ENCODE measurements around the gene WDR33. TPM values are rescaled to one million over a fixed set of nuclear protein-coding genes. Genes with fewer than 3 reads are reported as not detected.

Gene WDR33
- total and polyA plus RNA-seq, 5 donors from 2014 or later, result 31.5 to 71.4 (median 36.3) TPM

DNA sequence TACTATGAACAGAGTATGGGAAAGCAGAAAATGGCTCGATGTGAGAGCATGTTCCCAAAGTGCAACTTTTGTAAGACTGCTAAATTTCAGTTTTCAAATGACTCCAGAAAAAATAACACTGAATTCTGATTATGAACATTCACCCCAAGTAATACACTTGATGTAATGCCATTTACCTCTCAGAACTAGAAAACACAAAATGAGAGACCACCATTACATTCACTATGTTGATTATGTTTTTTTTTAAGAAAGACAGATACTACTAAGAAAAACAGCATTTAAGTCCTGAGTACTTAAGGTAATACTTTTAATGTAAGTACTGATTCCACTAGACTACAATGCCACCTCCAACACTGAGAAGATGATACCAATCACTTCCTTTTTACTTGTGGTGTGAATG, 71.2 kb downstream of the WDR33 start:
- Mint-ChIP-seq H3K27ac (peak overlapping the region in 1 of 3 donors; percentile 43), H3K4me3 (no peak overlapping the region), H3K4me1 (peaks cover 36 to 49% (median 43%) of the 10 kb centered on the region in 4 donors), H3K36me3 (peaks cover 30% of the 10 kb centered on the region), H3K9me3 (no peaks in the 10 kb centered on the region), H3K27me3 (no peaks in the 10 kb centered on the region)
- H3K27ac ChIP-seq (ENCODE audit: insufficient read depth, low read length, poor library complexity, severe bottlenecking), result no peak overlapping the region
- H3K4me3 ChIP-seq (ENCODE audit: low read depth, low read length), result no peak overlapping the region
- no peaks in the 10 kb centered on the region for H3K27me3 ChIP-seq (ENCODE audit: control insufficient read depth, insufficient read depth, low read length)
- peaks cover 4% of the 10 kb centered on the region for H3K4me1 ChIP-seq (ENCODE audit: control insufficient read depth, insufficient read depth, low read length, poor library complexity, severe bottlenecking)
- peaks cover 18% of the 10 kb centered on the region for H3K36me3 ChIP-seq (ENCODE audit: control insufficient read depth, insufficient read depth, low read length)
- ATAC-seq (ENCODE audit: low read depth in 2 of 2) (no peak), DNase-seq (no peak)
- no peaks in the 10 kb centered on the region for H3K9me3 ChIP-seq (ENCODE audit: control insufficient read depth in 2 of 2, low read length in 2 of 2)

DNA sequence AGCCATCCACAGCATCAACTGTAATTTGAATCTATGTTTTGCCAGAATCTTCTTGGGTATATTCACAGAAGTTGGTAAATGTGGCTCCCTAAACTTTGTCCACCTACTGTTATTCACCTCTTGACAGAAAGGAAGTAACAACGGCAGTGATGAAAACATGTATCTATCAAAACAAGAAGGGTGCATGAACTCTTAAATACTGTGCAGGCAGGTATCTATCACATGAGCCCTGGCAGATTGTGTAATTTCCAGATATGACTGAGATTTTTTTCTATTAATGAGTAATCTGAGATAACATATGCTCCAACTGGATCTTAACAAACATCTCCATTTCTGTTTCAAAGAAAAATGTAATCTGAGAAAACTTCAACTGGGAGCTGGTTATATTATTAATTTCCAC, 73.1 kb downstream of the WDR33 start:
- Mint-ChIP-seq H3K4me1 (peaks cover 33 to 56% (median 38%) of the 10 kb centered on the region in 4 donors), H3K36me3 (peaks cover 23% of the 10 kb centered on the region), H3K27me3 (no peaks in the 10 kb centered on the region), H3K4me3 (no peak overlapping the region), H3K27ac (peak overlapping the region in 2 of 3 donors; percentile 4 to 48), H3K9me3 (no peaks in the 10 kb centered on the region)
- DNase-seq (peak in 1 of 3 donors; percentile 62), ATAC-seq (ENCODE audit: low read depth in 2 of 2) (no peak)
- Histone ChIP-seq H3K4me3 (ENCODE audit: low read depth, low read length) (no peak overlapping the region), H3K4me1 (ENCODE audit: control insufficient read depth, insufficient read depth, low read length, poor library complexity, severe bottlenecking) (peaks cover 4% of the 10 kb centered on the region), H3K36me3 (ENCODE audit: control insufficient read depth, insufficient read depth, low read length) (peaks cover 13% of the 10 kb centered on the region), H3K9me3 (ENCODE audit: control insufficient read depth in 2 of 2, low read length in 2 of 2) (no peaks in the 10 kb centered on the region), H3K27ac (ENCODE audit: insufficient read depth, low read length, poor library complexity, severe bottlenecking) (no peak overlapping the region), H3K27me3 (ENCODE audit: control insufficient read depth, insufficient read depth, low read length) (no peaks in the 10 kb centered on the region)

DNA sequence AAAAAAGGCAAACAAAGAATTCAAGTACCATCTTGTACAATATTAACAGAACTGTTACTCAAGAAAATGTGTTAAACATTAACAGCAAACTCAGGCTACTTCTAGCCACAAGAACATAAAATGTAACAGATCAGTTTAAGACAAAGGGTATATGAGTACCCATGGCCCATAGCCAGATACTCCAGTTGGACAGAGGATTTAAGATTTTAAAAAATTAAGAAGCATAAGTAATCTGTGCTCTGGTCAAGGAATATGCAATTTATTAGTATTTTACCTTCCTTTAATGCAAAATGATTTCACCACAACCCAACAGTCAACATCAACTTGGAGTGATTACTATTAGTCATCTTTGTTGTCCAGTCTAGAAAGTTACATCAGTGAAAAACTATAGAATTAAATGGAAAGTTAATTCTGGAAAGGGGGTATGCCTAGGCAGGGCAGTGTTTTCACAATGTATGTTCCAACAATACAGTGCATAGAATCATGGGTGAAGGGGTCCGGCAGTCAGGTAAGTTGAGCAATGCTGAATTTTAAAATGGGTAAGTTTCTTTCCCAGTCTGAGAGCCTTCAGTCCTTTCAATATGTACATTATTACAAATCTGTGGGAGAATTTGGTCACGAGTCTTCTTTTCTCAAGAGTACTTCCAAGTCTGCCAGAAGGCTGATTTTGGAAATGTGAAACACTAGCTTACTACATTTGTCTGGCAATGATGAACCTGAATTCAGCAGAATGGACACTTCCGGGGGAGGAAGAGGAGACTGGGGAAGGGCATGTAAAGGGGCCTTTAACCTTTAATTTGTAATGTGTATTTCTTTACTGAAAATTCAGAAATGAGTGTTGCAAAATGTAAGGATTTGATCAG, 75.2 kb downstream of the WDR33 start:
- Histone ChIP-seq H3K36me3 (ENCODE audit: control insufficient read depth, insufficient read depth, low read length) (peaks cover 9% of the 10 kb centered on the region), H3K9me3 (ENCODE audit: control insufficient read depth in 2 of 2, low read length in 2 of 2) (no peaks in the 10 kb centered on the region), H3K27ac (ENCODE audit: insufficient read depth, low read length, poor library complexity, severe bottlenecking) (no peak overlapping the region), H3K4me1 (ENCODE audit: control insufficient read depth, insufficient read depth, low read length, poor library complexity, severe bottlenecking) (peaks cover 4% of the 10 kb centered on the region), H3K27me3 (ENCODE audit: control insufficient read depth, insufficient read depth, low read length) (no peaks in the 10 kb centered on the region), H3K4me3 (ENCODE audit: low read depth, low read length) (no peak overlapping the region)
- Mint-ChIP-seq H3K36me3 (peaks cover 15% of the 10 kb centered on the region), H3K4me1 (peaks cover 25 to 45% (median 30%) of the 10 kb centered on the region in 4 donors), H3K4me3 (no peak overlapping the region), H3K27me3 (no peaks in the 10 kb centered on the region), H3K9me3 (no peaks in the 10 kb centered on the region), H3K27ac (peak overlapping the region in 2 of 3 donors; percentile 6 to 64)
- ATAC-seq (ENCODE audit: low read depth in 2 of 2), result no peak
- no peak for DNase-seq

DNA sequence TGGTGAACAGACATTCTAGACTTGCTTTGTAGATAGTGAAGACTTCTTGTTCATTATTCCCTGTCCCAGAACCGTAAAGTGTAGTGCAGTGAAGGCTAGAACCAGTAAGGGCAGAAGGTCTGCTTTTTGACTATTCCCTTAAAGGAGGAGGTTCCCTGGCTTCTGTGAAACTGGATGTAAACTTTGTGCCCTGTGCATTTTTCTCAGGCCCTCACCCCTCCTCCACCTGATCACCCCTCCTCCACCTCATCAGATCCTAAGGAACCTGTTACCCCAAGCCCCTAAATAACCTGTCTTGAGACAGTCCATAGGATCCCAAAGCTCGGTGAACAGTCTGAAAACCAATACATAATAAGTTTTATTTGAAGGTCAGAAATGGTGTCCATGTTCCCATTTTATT, 75.9 kb downstream of the WDR33 start:
- no peak for ATAC-seq (ENCODE audit: low read depth in 2 of 2)
- H3K4me3 Mint-ChIP-seq, result no peak overlapping the region

DNA sequence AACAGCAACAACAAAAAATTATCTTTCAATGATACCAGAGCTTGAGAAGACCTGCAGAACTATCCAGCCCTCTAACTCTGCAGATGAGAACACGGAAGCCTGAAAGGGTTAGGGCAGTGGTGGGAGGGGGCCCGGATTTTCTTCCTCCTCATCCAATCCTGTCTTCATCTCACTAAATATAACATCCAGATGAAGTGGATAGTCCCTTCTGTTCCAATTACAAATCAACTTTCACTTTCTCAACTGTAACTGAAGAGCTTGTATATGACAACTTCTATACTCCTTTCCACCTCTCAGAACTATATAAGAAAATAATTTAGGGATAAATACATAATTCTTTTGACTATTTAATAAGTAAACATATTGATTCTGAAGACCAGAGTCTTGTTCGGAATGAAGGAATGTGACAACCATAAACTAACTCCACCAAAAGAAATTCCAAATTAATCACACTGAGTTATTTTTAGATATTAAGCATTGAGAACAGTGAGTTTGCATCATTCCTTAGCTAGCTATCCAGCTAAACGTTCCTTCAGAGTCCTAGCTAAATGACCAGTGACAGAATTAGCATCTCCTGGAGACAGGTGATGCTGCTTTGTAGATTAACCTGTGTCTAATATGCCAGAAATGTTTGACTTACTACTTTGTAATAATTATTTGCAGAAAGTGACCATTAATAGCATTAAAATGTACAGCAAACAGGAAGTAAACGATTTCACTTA, 77.0 kb downstream of the WDR33 start:
- ATAC-seq (ENCODE audit: low read depth in 2 of 2) (no peak), DNase-seq (no peak)
- H3K4me1 Mint-ChIP-seq, result peaks cover 22 to 42% (median 27%) of the 10 kb centered on the region in 4 donors
- no peaks in the 10 kb centered on the region for H3K9me3 ChIP-seq (ENCODE audit: control insufficient read depth in 2 of 2, low read length in 2 of 2)
- peak overlapping the region in 1 of 3 donors; percentile 1 for H3K27ac Mint-ChIP-seq
- no peak overlapping the region for H3K4me3 ChIP-seq (ENCODE audit: low read depth, low read length)
- no peaks in the 10 kb centered on the region for H3K27me3 ChIP-seq (ENCODE audit: control insufficient read depth, insufficient read depth, low read length)
- H3K4me1 ChIP-seq (ENCODE audit: control insufficient read depth, insufficient read depth, low read length, poor library complexity, severe bottlenecking), result peaks cover 4% of the 10 kb centered on the region
- no peaks in the 10 kb centered on the region for H3K27me3 Mint-ChIP-seq
- no peak overlapping the region for H3K4me3 Mint-ChIP-seq
- H3K36me3 ChIP-seq (ENCODE audit: control insufficient read depth, insufficient read depth, low read length), result peaks cover 6% of the 10 kb centered on the region
- no peak overlapping the region for H3K27ac ChIP-seq (ENCODE audit: insufficient read depth, low read length, poor library complexity, severe bottlenecking)
- peaks cover 13% of the 10 kb centered on the region for H3K36me3 Mint-ChIP-seq
- H3K9me3 Mint-ChIP-seq, result no peaks in the 10 kb centered on the region

More for the DNA sequence above, 75.9 kb downstream of the WDR33 start:
- no peak for DNase-seq
- peaks cover 4% of the 10 kb centered on the region for H3K4me1 ChIP-seq (ENCODE audit: control insufficient read depth, insufficient read depth, low read length, poor library complexity, severe bottlenecking)
- peaks cover 15% of the 10 kb centered on the region for H3K36me3 Mint-ChIP-seq
- H3K9me3 ChIP-seq (ENCODE audit: control insufficient read depth in 2 of 2, low read length in 2 of 2), result no peaks in the 10 kb centered on the region
- no peaks in the 10 kb centered on the region for H3K27me3 ChIP-seq (ENCODE audit: control insufficient read depth, insufficient read depth, low read length)
- no peak overlapping the region for H3K4me3 ChIP-seq (ENCODE audit: low read depth, low read length)
- peaks cover 24 to 45% (median 30%) of the 10 kb centered on the region in 4 donors for H3K4me1 Mint-ChIP-seq
- no peaks in the 10 kb centered on the region for H3K9me3 Mint-ChIP-seq
- no peaks in the 10 kb centered on the region for H3K27me3 Mint-ChIP-seq
- H3K36me3 ChIP-seq (ENCODE audit: control insufficient read depth, insufficient read depth, low read length), result peaks cover 6% of the 10 kb centered on the region
- H3K27ac Mint-ChIP-seq, result no peak overlapping the region
- no peak overlapping the region for H3K27ac ChIP-seq (ENCODE audit: insufficient read depth, low read length, poor library complexity, severe bottlenecking)

DNA sequence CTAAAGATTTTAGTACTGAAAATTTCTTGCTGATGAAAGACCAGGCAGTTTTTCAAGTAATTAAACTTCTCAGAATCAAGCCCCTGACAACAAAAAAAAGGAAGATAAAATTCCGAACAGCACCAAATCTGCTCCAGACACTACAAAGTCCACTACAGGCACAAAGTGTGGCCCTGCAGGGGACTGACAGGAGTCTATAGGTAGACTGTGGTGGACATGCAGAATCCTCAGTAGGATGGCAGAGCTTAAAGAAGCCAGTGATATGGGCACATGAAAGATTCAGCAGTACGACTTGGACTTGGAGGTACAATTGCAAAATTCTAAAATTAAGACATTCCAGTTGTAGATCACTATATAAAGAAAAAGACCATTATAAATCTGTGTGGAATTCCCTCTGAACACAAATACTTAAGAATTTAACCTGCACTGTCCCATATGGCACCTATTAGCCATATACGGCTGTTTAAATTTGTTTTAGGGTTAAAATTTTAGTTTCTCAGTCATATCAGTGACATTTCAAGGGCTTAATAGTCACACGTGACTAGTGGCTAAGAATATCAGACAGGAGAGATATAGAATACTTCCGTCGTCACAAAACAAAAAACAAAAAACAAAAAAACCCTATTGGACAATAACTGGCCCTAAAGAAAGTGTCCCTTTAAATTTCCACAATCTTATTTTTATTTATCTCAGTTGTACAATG, 77.7 kb downstream of the WDR33 start:
- Mint-ChIP-seq H3K27ac (peak overlapping the region in 2 of 3 donors; percentile 1 to 27), H3K9me3 (no peaks in the 10 kb centered on the region), H3K4me1 (peaks cover 16 to 35% (median 20%) of the 10 kb centered on the region in 4 donors), H3K36me3 (peaks cover 8% of the 10 kb centered on the region), H3K4me3 (no peak overlapping the region), H3K27me3 (no peaks in the 10 kb centered on the region)
- no peaks in the 10 kb centered on the region for H3K27me3 ChIP-seq (ENCODE audit: control insufficient read depth, insufficient read depth, low read length)
- no peak for ATAC-seq (ENCODE audit: low read depth in 2 of 2)
- peaks cover 6% of the 10 kb centered on the region for H3K36me3 ChIP-seq (ENCODE audit: control insufficient read depth, insufficient read depth, low read length)
- H3K9me3 ChIP-seq (ENCODE audit: control insufficient read depth in 2 of 2, low read length in 2 of 2), result no peaks in the 10 kb centered on the region
- DNase-seq, result no peak
- H3K4me1 ChIP-seq (ENCODE audit: control insufficient read depth, insufficient read depth, low read length, poor library complexity, severe bottlenecking), result peaks cover 4% of the 10 kb centered on the region
- H3K4me3 ChIP-seq (ENCODE audit: low read depth, low read length), result no peak overlapping the region
- no peak overlapping the region for H3K27ac ChIP-seq (ENCODE audit: insufficient read depth, low read length, poor library complexity, severe bottlenecking)

DNA sequence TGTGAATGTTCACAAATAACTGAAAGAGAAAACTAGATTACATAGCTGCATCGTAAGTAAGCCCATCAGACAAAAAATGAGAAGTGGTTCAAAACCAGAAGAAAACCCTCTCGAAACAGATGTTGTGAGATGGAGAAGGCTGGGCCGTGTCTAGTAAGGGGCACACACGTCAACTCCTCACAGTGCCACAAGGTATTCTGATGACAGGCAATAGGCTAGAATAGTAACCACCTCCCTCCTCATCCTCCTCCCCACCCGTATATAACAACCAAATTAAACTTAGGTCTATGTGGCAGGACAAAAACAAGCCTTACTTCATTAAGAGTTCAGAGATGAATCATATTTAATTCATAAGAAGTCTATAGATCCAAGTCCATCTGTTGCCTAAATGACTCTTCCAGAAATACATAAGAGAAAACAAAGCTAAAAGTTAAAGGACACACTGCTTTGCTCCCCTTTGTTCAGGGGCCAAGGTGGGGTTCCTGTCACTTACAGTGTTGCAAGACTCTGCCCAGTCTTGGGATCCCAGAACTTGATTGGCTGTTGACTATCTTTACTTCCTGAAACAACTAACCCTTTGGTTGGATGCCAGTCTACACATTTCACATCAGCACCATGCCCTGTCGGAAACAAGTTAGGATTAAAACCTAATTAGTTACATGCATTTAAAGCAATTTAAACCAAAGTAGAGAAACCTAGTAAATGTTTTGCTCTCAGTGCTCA, 84.7 kb downstream of the WDR33 start:
- Histone ChIP-seq H3K4me3 (ENCODE audit: low read depth, low read length) (no peak overlapping the region), H3K4me1 (ENCODE audit: control insufficient read depth, insufficient read depth, low read length, poor library complexity, severe bottlenecking) (no peaks in the 10 kb centered on the region), H3K27ac (ENCODE audit: insufficient read depth, low read length, poor library complexity, severe bottlenecking) (no peak overlapping the region), H3K27me3 (ENCODE audit: control insufficient read depth, insufficient read depth, low read length) (no peaks in the 10 kb centered on the region), H3K9me3 (ENCODE audit: control insufficient read depth in 2 of 2, low read length in 2 of 2) (no peaks in the 10 kb centered on the region), H3K36me3 (ENCODE audit: control insufficient read depth, insufficient read depth, low read length) (peaks cover 27% of the 10 kb centered on the region)
- peak overlapping the region in 1 of 3 donors; percentile 60 for H3K27ac Mint-ChIP-seq
- H3K4me3 Mint-ChIP-seq, result no peak overlapping the region
- peaks cover 41% of the 10 kb centered on the region for H3K36me3 Mint-ChIP-seq
- peaks cover 0 to 6% (median 3%) of the 10 kb centered on the region in 4 donors for H3K4me1 Mint-ChIP-seq
- no peaks in the 10 kb centered on the region for H3K27me3 Mint-ChIP-seq
- DNase-seq, result no peak
- no peaks in the 10 kb centered on the region for H3K9me3 Mint-ChIP-seq
- ATAC-seq (ENCODE audit: low read depth in 2 of 2), result no peak
